ENCODE results near the gene COL19A1.
A peak's percentile ranks its signal among the peaks of the same experiment; 100 is the strongest.

COL19A1 gene

GRCh38 chr6:69847492-69847788 is 18.9 kb upstream of the COL19A1 start:
- Histone ChIP-seq H3K79me2 (ENCODE audit: insufficient read depth, low read length) (no peaks in the 10 kb centered on the region), H3K36me3 (ENCODE audit: insufficient read depth, low read length) (no peaks in the 10 kb centered on the region), H3K27me3 (ENCODE audit: insufficient read depth, low read length, poor library complexity, severe bottlenecking) (peaks cover 5% of the 10 kb centered on the region), H3K4me3 (ENCODE audit: low read length, poor library complexity, severe bottlenecking) (no peak overlapping the region), H3K9me2 (replicated peaks; ENCODE audit: low read depth, low read length) (no peaks in the 10 kb centered on the region), H2AFZ (ENCODE audit: low read length) (no peak overlapping the region), H4K20me1 (ENCODE audit: insufficient read depth, low read length, poor library complexity, severe bottlenecking) (no peaks in the 10 kb centered on the region), H3F3A (ENCODE audit: low read depth) (no peaks in the 10 kb centered on the region), H3K9me3 (ENCODE audit: insufficient read depth, low read depth, low read length) (no peaks in the 10 kb centered on the region), H3K9ac (ENCODE audit: low read depth, low read length, poor library complexity, severe bottlenecking) (no peak overlapping the region), H3K4me1 (ENCODE audit: insufficient read depth, low read length, poor library complexity, severe bottlenecking) (no peaks in the 10 kb centered on the region), H3K4me2 (ENCODE audit: low read depth, low read length, poor library complexity, severe bottlenecking) (no peak overlapping the region)
- TF ChIP-seq EZH2phosphoT487 (IDR thresholded peaks at IDR 0.05; ENCODE audit: borderline replicate concordance) = no peak
- TF ChIP-seq CTCF (conservative IDR thresholded peaks at IDR 0.05; ENCODE audit: low read length) = no peak

DNA sequence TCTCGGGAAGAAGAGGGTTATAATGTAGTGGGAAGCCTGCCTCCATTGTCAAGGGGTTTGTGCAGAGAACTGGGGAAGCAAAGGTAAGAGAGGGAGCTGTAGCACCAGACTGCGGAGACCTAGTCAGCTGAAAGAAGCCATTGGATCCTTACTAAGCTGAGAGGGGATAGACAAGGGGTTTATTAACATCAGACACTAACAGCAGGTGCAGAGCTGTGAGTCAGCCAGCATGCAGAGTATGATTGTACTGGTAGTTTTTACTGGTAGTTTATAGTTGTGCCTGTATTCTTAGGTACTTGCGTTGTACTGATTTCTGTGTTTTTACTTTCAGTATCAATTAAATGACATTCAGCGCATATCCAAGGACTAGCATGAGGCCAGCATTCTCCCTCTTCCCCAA is 17.8 kb upstream of the COL19A1 start:
- H2AFZ ChIP-seq (ENCODE audit: low read length) = peak overlapping the region; percentile 21; the same call in 1 of the 2 replicates
- H3K36me3 ChIP-seq (ENCODE audit: insufficient read depth, low read length) = no peaks in the 10 kb centered on the region

GRCh38 chr6:69852706-69853105 is 13.7 kb upstream of the COL19A1 start:
- Histone ChIP-seq H3F3A (ENCODE audit: low read depth) (no peaks in the 10 kb centered on the region), H3K79me2 (ENCODE audit: insufficient read depth, low read length) (no peaks in the 10 kb centered on the region), H2AFZ (ENCODE audit: low read length) (no peak overlapping the region), H3K9me2 (replicated peaks; ENCODE audit: low read depth, low read length) (no peaks in the 10 kb centered on the region), H3K9me3 (ENCODE audit: insufficient read depth, low read depth, low read length) (0 out of 2 replicates have a peak, but pooled peaks cover 3% of the 10 kb centered on the region), H3K4me3 (ENCODE audit: low read length, poor library complexity, severe bottlenecking) (no peak overlapping the region), H4K20me1 (ENCODE audit: insufficient read depth, low read length, poor library complexity, severe bottlenecking) (no peaks in the 10 kb centered on the region), H3K9ac (ENCODE audit: low read depth, low read length, poor library complexity, severe bottlenecking) (no peak overlapping the region), H3K27me3 (ENCODE audit: insufficient read depth, low read length, poor library complexity, severe bottlenecking) (no peaks in the 10 kb centered on the region), H3K36me3 (ENCODE audit: insufficient read depth, low read length) (no peaks in the 10 kb centered on the region), H3K4me1 (ENCODE audit: insufficient read depth, low read length, poor library complexity, severe bottlenecking) (no peaks in the 10 kb centered on the region), H3K4me2 (ENCODE audit: low read depth, low read length, poor library complexity, severe bottlenecking) (no peak overlapping the region)
- TF ChIP-seq EZH2phosphoT487 (IDR thresholded peaks at IDR 0.05; ENCODE audit: borderline replicate concordance) = no peak
- TF ChIP-seq CTCF (conservative IDR thresholded peaks at IDR 0.05; ENCODE audit: low read length) = no peak

More for the DNA sequence above, 17.8 kb upstream of the COL19A1 start:
- H3K4me3 ChIP-seq (ENCODE audit: low read length, poor library complexity, severe bottlenecking) = no peak overlapping the region
- no peak overlapping the region for H3K4me2 ChIP-seq (ENCODE audit: low read depth, low read length, poor library complexity, severe bottlenecking)
- no peaks in the 10 kb centered on the region for H3K9me2 ChIP-seq (replicated peaks; ENCODE audit: low read depth, low read length)
- no peak overlapping the region for H3K9ac ChIP-seq (ENCODE audit: low read depth, low read length, poor library complexity, severe bottlenecking)
- TF ChIP-seq EZH2phosphoT487 (IDR thresholded peaks at IDR 0.05; ENCODE audit: borderline replicate concordance) (no peak), CTCF (conservative IDR thresholded peaks at IDR 0.05; ENCODE audit: low read length) (no peak)
- H3K9me3 ChIP-seq (ENCODE audit: insufficient read depth, low read depth, low read length) = 0 out of 2 replicates have a peak, but pooled peaks cover 3% of the 10 kb centered on the region
- no peaks in the 10 kb centered on the region for H3K79me2 ChIP-seq (ENCODE audit: insufficient read depth, low read length)
- H3K4me1 ChIP-seq (ENCODE audit: insufficient read depth, low read length, poor library complexity, severe bottlenecking) = no peaks in the 10 kb centered on the region
- peaks cover 5% of the 10 kb centered on the region for H3K27me3 ChIP-seq (ENCODE audit: insufficient read depth, low read length, poor library complexity, severe bottlenecking)
- no peaks in the 10 kb centered on the region for H3F3A ChIP-seq (ENCODE audit: low read depth)
- H4K20me1 ChIP-seq (ENCODE audit: insufficient read depth, low read length, poor library complexity, severe bottlenecking) = no peaks in the 10 kb centered on the region

All from Loucy (cell line).